ENCODE data around the gene C10orf95.
"Not testable (repeated sequence)": the region's sequence is repeated elsewhere in the genome, so short reads cannot be mapped to it uniquely, and the experiment has no call there.

C10orf95 gene

DNA sequence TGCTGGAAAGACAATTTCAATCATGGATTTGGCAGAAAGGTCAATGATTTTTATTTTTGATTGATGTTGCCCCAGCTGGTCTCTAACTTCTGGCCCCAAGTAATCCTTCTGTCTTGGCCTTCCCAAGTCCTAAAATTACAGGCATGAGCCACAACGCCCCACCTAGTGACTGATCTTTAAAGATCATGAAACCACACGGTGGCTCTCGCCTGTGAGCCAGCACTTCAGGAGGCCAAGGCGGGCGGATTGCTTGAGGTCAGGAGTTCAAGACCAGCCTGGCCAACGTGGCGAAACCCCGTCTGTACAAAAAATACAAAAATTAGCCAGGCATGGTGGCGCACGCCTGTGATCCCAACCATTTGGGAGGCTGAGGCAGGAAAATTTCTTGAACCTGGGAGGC is 12.6 kb upstream of the C10orf95 start:
- DNase-seq = no peak

DNA sequence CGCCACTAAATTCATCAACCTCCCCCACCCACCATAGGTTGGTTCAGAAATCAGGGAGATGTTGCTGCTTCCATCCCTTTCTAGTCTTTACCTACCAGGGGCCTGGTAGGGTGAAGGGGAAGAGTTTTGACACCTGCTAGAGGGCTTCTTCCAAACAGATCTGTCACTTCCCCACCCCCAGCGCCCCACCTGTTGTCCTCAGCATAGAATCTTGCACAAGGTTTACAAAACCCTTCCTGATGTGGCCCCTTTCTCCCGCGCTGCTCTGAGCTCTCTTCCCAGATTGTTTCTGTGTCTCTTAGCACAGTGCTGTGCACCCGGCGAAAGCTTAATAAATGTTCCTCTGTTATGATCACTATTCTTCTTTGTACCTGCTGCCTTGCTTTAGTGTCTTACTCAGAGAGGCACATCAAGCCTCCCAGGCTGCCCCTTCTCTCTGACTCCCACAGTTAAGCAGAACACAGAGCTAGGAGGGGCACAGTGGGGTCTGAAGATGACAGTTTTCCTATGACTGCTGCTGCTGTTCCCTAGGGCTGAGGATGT is 11.2 kb upstream of the C10orf95 start:
- no peak for DNase-seq

DNA sequence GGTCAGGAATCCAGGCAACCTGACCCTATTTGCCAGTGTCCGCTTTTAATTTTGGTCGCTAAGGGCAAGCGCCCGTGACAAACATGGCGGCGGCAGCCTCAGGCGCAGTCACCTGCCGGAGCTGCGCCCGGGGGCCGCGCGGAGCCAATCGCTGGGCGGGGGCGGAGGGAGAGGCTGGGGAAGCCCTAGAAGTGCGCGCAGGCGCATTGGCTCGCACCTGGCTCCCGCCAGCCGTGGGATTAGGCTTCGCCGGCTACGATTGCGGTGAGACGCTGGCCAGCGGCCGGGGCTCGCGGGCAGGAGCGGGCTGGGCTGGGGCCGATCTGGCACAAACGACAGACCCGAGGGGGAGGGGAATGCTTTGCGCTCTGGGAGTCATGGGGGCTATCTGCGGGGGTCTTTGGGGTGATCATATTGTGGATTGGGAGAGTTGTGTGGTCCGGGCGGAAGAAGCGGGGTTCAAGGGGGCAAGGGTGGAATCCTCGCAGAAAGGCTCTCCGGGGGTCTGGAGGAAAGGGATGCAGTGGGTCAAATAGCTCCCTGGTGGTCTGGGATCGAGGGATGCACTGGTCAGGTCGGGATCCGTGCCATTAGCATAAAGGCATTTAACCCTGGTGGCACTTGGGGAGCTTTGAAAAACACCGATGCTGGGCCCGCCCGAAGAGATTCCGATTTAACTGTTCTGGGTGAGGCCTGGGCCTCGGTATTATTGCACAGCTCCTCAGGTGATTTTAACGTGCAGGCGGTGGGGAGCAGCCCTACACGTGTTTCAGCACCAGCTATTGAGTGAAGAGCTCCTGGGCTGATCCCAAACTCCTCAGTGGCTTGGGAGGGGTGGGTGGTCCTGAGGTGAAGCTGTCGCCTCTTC is 10.1 kb upstream of the C10orf95 start:
- DNase-seq = peak; percentile 31 to 72

DNA sequence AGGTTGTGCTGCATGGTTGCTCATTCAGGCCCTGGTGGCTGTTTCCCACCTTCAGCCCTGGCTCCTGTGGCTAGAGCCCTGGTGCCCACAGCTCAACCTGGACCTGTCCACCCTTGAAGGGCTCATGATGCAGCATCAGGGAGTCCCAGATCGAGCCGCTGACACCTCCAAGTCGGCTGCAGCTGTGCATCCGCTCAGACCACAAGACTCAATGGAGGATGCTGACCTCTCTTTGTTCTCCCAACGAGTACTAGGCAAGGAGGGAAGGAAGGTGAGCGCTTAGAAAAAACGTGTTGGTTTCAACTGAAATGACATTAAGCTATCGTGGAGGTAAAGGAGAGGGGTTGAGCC is 9.5 kb upstream of the C10orf95 start:
- DNase-seq = no peak

DNA sequence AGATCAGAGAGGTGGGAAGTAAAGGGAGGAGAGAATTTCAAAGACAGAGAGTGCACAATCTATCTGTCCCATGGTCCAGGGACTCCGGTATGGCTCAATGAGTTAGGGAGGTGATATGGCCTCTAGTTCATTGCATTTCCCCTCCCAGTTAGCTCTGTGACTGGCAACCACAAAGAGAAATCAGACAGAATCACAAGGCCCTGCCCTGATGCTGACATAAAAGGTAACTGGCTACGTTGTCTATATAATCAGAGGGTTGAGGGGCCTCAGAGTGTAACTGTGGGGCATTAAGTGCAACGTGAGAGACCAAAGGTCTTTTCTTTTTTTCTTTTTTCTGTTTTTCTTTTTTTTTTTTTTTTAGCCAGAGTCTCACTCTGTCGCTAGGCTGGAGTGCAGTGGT is 7.3 kb upstream of the C10orf95 start:
- no peak for DNase-seq

DNA sequence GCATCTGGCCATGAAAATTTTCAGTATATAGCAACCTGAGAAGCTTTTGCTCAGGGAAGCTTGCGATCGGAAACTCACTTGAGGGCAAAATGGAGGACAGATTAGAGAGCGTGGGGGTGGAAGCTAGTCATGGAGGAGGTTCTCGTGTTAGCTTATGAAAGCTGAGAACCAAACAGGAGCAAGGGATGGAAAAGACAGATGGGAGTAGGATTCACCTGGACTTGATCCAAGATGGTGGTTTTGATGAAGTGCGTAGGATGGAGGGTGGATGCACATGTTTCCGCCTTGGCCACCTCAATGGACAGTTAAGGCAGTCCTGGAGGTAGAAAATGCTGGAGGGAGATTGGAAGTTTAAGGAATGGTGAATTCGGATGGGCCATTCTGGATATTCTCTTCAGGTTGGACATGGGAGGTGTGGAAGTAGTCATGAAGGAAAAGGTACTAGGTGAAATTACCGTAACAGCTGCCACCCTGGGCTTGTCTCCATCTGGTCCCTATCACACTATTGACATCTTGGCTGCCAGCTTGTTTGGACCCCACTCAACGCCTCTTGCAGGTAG is 6.3 kb upstream of the C10orf95 start:
- no peak for DNase-seq

DNA sequence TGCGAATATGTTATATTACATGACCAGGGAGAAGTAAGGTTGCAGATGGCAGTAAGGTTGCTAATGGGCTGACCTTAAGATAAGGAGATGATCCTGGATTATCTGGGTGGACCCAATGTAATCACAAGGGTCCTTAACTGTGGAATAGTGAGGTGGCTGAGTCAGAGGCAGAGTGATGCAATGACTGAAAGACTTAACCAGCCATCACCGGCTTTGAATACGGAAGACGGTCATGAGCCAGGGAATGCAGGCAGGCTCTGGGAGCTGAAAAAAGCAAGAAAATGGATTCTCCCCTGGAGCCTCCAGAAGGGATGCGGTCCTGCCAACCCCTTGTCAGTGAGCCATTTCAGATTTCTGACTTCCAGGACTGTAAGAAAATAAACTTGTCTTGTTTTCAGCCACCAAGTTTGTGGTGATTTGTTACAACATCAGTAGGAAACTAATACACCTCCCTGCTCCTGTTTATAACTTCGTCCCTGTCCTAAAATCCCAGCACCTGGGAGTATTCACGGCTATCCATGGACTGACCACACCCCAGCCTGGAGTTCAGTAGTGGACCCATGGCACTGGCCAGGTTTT is 4.6 kb upstream of the C10orf95 start:
- no peak for DNase-seq

DNA sequence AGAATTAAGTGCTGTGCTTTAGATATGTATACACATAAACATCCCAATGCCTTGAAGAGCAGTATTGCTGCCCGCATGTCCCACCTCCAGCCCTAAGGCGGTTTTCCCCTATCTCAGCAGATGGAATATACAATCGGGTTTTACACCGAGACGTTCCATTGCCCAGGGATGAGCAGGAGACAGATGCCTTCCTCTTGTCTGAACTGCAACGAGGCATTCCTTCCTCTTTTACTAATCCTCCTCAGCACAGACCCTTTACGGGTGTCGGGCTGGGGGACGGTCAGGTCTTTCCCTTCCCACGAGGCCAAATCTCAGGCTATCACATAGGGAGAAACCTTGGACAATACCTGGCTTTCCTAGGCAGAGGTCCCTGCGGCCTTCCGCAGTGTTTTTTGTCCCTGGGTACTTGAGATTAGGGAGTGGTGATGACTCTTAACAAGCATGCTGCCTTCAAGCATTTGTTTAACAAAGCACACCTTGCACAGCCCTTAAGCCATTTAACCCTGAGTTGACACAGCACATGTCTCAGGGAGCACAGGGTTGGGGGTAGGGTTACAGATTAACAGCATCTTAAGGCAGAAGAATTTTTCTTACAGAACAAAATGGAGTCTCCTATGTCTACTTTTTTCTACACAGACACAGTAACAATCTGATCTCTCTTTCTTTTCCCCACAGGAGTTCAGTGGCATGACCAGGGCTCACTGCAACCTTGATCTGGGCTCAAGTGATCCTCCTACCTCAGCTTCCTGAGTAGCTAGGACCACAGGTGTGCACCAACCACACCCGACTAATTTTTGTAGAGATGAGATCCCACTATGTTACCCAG is 3.5 kb upstream of the C10orf95 start:
- DNase-seq = not testable (repeated sequence)

DNA sequence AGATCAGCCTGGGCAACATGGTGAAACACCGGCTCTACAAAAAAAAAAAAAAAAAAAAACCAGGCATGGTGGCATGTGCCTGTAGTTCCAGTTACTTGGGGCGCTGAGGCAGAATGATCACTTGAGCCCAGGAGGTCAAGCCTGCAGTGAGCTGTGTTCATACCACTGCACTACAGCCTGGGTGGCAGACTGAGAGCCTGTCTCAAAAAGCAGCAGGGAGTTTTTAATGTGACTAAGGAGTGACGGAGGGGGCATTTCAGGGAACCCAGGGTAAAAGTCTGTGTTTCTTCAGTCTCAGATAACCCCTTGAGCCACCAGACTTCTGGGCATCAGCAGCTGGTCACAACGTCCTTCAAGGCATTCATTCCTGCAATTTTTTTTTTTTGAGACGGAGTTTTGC is 2.2 kb upstream of the C10orf95 start:
- DNase-seq = no peak

DNA sequence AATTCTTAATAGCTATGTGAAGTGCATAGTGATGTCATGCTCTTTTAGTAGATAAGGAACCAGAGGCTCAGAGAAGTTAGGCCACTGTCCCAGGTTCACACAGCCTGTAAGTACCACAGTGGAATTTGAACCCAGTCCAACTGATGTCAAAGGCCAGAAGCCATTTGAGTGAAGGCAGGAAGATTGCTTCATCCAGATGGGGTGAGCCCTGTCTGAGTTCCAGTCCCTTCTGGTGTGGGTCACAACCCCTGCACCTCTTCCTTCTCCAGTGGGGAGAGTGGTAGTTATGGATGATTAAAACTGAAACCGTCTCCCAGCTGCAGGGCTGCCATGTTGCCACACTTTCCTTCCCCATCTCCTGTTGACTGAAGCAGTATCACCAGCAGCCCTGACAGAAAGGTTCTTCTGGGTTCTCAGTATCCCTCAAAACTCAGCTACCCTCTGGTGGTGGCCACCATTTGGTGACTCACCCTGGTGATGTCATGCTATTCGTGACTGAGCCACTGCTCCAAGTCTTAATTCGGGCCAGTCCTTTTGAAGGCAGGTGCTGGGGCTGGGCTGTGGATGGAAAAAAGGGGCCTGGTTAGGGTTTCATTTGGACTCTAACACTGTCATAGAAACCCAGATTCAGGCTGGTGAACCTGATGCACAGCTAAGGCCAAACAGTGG is 1.5 kb upstream of the C10orf95 start:
- peak in 1 of 2 experiments; percentile 18 for DNase-seq

DNA sequence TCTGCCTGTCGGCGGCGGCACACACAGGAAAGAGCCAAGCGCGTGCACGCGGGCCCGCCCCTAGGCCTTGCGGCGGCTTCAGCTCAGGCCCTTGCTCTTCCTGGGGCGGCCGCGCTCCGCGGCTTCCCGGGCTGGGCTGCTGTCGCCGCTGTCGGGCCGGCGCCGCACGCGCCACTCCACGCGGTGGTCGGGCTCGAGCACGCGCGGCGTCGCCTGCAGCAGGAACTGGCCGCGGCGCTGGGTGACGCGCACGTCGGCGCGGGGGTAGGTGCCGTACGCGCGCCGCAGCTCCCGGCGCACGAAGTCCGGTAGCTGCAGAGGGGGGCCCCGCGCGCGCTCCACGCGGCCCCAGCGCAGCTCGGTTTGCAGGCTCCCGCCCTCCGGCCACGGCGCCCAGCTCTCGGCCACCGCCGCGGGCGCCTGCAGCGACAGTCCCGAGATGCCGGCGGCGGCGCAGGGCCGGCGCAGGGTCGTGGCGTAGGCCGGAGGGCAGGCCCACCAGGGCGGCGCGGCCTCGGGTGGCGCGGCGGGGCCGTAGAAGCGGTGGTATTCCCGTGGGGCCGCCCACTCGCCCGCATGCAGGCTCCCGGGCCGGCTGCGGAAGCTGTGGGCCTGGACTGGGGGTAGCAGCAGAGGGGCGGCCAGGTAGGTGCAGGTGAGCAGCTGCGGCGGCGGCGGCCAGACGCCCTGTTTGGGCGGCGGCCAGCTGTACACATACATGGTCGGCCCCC is 804 bp downstream of the C10orf95 start:
- DNase-seq = peak; percentile 17 to 52

DNA sequence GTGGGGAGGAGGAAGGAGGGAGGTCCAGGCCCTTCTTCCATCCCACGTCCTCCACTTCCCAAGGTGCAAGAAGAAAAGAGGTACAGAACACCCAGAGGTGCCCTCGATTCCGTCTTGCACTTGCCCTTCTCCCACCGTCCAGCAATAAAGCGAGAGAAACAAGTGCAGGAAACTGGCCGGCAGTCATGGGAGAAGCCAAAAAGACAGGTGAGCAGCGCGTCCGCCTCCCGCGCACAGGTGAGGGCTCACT is 1.3 kb downstream of the C10orf95 start:
- no peak for DNase-seq

DNA sequence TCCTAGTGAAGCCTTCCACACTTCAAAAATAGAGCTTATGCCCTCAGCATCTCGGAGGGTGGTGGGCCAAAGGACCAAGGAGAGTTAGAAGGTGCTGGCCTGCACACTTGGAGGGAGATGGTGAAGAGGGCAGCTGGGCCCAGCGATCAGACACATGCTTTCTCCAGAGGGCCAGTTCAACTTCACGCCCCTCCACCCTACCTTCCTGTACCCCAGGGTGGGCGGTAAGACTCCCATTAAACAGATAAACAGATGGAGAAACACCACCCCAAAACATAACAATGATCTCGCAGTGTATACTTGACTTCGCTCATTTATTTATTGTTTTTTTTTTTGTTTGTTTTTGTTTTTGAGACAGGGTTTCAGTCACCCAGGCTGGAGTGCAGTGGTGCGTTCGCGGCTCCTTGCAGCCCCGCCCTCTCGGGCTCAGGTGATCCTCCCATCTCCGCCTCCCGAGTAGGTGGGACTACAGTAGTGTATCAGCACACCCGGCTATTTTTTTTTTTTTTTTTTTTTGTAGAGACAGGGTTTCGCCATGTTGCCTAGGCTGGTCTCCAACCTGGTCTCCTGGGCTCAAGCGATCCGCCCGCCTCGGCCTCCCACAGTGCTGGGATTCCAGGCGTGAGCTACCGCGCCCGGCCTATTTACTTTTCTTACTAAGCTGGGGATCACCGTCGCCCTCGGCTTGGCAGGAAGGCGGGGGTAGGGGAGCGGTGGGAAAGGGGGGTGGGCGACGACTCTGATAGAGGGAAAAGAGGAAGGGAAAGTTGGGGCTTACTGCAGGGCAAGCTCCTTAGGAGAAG is 1.8 kb downstream of the C10orf95 start:
- DNase-seq = peak; percentile 32 to 67

DNA sequence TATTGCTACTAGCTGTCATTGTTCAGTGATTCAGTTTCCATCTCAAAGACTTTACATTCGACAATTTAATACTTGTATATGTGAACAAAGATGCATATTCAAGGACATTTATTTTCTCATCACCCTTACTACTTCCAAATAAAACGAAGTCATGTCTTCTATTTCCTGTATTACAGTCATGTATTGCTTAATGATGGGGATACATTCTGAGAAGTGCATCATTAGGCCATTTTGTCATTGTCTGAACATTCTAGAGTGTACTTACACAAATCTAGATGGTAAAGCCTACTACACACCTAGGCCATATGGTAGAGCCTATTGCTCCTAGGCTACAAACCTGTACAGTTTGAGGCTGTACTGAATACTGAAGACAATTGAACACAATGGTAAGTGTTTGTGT is 6.5 kb downstream of the C10orf95 start:
- DNase-seq = no peak

DNA sequence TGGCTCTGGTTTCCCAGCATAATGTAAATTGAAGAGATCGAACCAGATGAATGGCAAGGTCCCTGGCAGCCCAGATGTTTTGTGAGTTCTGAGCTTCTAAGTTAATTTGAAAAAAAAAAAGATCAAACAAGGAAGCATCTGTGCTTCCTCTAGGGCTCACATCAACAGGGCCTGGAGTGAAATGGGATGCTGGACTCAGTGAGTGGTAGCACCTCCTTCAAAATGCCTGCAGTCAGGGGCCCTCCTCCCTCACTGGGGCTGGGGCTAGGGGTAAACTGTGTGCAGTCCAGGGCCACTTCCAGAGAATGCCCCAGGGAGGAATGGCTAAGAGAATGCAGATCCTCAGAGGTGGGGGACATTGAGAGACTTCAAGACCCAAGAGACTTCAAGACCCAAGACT is 13.0 kb downstream of the C10orf95 start:
- DNase-seq = no peak

DNA sequence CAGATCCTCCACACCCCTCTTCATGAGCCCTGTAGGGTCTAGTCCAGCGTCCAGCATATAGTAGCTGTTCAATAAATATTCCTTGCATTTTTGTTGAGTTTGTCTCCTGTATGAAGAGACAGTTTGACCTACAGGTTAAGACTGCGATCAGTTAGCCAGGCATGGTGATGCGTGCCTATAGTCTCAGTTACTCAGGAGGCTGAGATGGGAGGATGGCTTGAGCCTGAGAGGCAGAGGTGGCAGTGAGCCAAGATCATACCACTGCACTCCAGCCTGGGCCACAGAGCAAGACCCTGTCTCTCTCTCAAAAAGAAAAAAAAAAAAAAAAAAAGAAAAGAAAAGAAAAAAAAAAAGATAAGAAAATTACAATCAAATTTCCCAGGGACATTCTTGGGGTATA is 13.8 kb downstream of the C10orf95 start:
- DNase-seq = no peak

DNA sequence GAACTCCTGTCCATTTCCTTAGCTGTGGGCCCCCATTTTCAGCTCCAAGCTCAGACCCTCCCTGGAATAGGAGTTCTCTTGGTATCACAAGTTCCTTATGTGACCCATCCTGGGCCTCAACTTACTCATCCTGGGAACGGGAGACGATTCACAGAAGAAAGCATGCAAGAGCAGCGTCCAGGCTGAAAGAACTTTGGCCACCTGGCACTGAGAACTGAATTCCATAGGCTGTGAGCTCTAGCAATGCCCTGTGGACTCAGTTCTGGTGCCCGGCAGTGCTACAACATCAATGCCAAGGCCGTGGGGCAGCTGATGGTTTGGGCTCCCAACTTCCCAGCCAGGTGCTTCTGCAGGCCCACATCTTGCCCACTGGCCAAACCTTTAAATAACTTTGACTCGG is 15.0 kb downstream of the C10orf95 start:
- no peak for DNase-seq

DNA sequence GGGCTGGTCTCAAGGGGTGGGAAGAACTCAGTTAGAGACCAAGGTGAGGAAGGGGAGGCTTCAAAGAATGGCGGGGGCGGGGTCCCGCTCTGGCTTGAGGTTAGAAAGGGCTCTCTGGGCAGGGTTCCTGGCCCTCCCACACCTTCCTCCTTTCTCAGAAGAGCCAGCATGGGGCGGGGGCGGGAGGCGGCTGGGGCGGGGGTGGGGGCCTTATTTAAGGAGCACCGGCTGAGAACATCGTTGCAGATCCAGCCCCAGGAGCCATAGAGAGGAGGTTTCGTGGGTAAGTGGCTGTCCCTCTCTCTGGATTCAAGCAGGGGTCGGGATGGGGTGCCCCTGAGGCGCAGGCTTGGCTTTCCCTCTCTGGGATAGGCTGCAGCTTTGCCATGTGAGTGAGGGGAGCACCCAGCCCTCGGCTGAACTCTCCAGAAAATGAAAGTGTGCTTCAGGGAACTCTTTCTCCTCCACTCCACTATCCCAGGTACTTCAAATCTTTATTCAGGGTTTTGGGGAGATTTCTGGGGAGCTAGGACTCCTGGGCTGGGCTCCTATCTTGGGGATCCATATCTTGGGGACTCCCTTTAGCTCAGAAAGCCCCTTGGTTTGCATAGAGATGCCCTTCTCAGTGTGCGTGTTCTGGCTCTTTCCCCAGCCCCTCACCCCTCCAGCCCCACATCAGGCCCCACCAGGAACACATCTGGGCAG is 15.7 kb downstream of the C10orf95 start:
- no peak for DNase-seq

DNA sequence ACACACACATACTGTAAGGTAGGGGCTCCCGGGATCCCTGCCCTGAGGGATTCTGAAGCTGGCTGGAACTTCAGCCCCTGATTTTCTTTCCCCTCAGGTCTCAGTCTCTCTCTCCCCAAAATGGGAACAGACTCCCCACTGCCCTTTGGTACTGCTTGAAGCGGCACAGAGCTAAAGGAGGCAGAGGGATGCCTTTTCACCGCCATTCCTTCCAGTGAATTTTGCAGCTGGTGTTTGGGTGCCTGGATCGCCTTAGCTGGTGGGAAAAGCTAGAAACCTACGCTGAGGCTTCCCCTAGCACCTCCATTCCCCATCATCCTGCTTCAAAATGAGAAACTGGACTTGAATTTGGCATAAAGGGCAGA is 16.2 kb downstream of the C10orf95 start:
- no peak for DNase-seq

DNA sequence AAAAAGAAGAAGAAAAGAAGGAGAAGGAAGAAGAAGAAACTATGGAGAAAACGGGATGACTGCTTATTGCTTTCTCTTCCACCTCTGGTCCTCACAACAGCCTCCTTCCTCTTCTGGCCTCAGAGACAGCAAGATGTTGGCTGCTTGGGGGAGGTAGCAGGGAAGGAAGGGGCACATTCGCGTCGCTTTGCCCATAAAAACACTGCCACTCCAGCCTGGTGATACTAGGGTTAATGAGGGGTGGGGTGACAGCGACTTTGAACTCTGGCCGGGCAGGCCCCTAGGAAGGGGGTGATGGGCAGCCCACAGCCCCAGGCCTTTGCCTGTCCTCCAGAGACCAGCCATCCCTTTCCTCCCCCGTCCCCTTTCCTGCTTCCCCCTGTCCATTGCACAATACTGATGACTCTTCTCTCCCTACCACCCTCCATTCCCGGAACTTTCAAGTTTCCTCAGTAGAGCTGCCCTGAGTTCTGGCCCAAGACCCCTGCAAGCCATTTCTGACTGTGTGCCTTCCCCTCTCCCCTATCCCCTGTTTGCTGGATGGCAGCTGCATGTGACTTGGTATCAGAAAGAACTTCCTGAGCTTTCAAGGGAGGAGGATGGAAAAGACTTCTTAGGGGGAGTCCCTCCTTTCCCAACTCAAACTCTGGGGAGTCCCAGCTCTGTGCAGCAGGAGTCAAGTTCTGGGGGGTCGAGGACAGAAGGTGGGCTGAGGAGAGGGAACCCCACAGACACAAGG is 16.8 kb downstream of the C10orf95 start:
- DNase-seq = no peak

Data from SW 1271 (cell line).